HepG2 (cell line): ENCODE results near the gene RAB30. TPM values are rescaled to one million over a fixed set of nuclear protein-coding genes. Genes with fewer than 3 reads are reported as not detected.
"Not testable (repeated sequence)": the region's sequence is repeated elsewhere in the genome, so short reads cannot be mapped to it uniquely, and the experiment has no call there.

Experiments
- AHDC1 ChIP-seq: sonication (generic); formaldehyde crosslinking; IDR thresholded peaks from 2 replicates; pipeline ENCODE4 v1.5.1; 2020; ENCODE audit warnings: mild to moderate bottlenecking, missing genetic modification reagents, borderline replicate concordance
- BCL6 ChIP-seq: IDR thresholded peaks from 2 replicates; pipeline ENCODE4 v1.6.1; 2016; ENCODE audit warnings: missing genetic modification reagents, missing compliant biosample characterization
- CCDC6 ChIP-seq: sonication (generic); formaldehyde crosslinking; IDR thresholded peaks from 2 replicates; pipeline ENCODE4 v1.8.1; 2022; ENCODE audit warnings: mild to moderate bottlenecking, missing genetic modification reagents, moderate library complexity
- ELF3 ChIP-seq: IDR thresholded peaks from 2 replicates; pipeline ENCODE4 v1.6.1; 2016; ENCODE audit warnings: missing genetic modification reagents, missing compliant biosample characterization
- FOXA1 ChIP-seq, 2 experiments: fragments of 450-650 bp in 1 of 2; sonication (generic) in 1 of 2; formaldehyde crosslinking in 1 of 2; IDR thresholded peaks; 2 replicates each; pipeline versions ENCODE4 v1.4.0 to v1.6.1; 2016 to 2020; ENCODE audit warnings: missing genetic modification reagents in 1 of 2
- HES4 ChIP-seq: sonication (generic); formaldehyde crosslinking; IDR thresholded peaks from 2 replicates; pipeline ENCODE4 v1.9.0; 2021; ENCODE audit warnings: mild to moderate bottlenecking, missing genetic modification reagents, borderline replicate concordance
- KMT2B ChIP-seq: IDR thresholded peaks from 2 replicates; pipeline ENCODE4 v1.6.1; 2016; ENCODE audit warnings: missing genetic modification reagents, missing compliant biosample characterization
- MTA1 ChIP-seq: sonication (generic); formaldehyde crosslinking; IDR thresholded peaks from 2 replicates; pipeline ENCODE4 v1.4.0; 2020; ENCODE audit warnings: missing genetic modification reagents, mild to moderate bottlenecking, borderline replicate concordance
- RXRA ChIP-seq: sonication (generic); formaldehyde crosslinking; IDR thresholded peaks from 2 replicates; pipeline ENCODE4 v1.5.1; 2020; ENCODE audit warnings: missing genetic modification reagents
- polyA plus RNA-seq, 8 experiments: library from polyadenylated mRNA; depleted of rRNA in 3 of 8; stranded (reverse) in 7 of 8; unstranded in 1 of 8; fragments of >200 nt; fragmentation: Illumina TruSeq in 4 of 8; extraction: Trizol in 4 of 8; gene quantifications; 2 replicates each; pipeline versions ENCODE4 v1.2.1 to v1.2.3, GENCODE V29; 2011 to 2016; ENCODE audit warnings: low read depth in 4 of 8, missing spikeins in 1 of 8, mixed read lengths in 1 of 8; ENCODE audit not compliant: insufficient read depth in 1 of 8
- total RNA-seq, 5 experiments: library from RNA; depleted of rRNA; stranded (reverse); fragments of >200 nt; fragmentation: Illumina TruSeq; extraction: Trizol; gene quantifications; 2 replicates each; pipeline ENCODE4 v1.2.3, GENCODE V29; 2016; ENCODE audit warnings: low read depth in 1 of 5
- TF ChIP-seq, protein P1 (sequence below): sonication (generic); formaldehyde crosslinking; IDR thresholded peaks from 2 replicates; pipeline ENCODE4 v1.4.0; 2020; ENCODE audit warnings: low read depth, missing genetic modification reagents
- TF ChIP-seq, protein P2 (sequence below): sonication (generic); formaldehyde crosslinking; IDR thresholded peaks from 2 replicates; pipeline ENCODE4 v1.5.1; 2020; ENCODE audit warnings: mild to moderate bottlenecking, missing genetic modification reagents, moderate library complexity

RAB30 gene
- total and polyA plus RNA-seq, 2 of the 13 experiments (the other 11 are each of a cell fraction or from before 2014, with no cell fraction given): 3.7 to 5.0 TPM

- TF ChIP-seq AHDC1 (CRISPR knock-in tag) (peak; percentile 47), MTA1 (peak; percentile 39; the same call in 1 of the 2 replicates), FOXA1 (CRISPR knock-in tag; IDR thresholded peaks at IDR 0.05) (peak; percentile 86), ELF3 (peak; percentile 66), KMT2B (CRISPR knock-in tag) (0 out of 2 replicates have a peak, but pooled peaks have one; percentile 15), RXRA (peak; percentile 16; the same call in 1 of the 2 replicates), BCL6 (CRISPR knock-in tag) (peak; percentile 62; the same call in 1 of the 2 replicates), HES4 (CRISPR knock-in tag) (0 out of 2 replicates have a peak, but pooled peaks have one; percentile 20), CCDC6 (CRISPR knock-in tag) (0 out of 2 replicates have a peak, but pooled peaks have one; percentile 32)
- TF ChIP-seq FOXA1 (IDR thresholded peaks at IDR 0.05): not testable (repeated sequence)
- TF ChIP-seq, protein P1, sequence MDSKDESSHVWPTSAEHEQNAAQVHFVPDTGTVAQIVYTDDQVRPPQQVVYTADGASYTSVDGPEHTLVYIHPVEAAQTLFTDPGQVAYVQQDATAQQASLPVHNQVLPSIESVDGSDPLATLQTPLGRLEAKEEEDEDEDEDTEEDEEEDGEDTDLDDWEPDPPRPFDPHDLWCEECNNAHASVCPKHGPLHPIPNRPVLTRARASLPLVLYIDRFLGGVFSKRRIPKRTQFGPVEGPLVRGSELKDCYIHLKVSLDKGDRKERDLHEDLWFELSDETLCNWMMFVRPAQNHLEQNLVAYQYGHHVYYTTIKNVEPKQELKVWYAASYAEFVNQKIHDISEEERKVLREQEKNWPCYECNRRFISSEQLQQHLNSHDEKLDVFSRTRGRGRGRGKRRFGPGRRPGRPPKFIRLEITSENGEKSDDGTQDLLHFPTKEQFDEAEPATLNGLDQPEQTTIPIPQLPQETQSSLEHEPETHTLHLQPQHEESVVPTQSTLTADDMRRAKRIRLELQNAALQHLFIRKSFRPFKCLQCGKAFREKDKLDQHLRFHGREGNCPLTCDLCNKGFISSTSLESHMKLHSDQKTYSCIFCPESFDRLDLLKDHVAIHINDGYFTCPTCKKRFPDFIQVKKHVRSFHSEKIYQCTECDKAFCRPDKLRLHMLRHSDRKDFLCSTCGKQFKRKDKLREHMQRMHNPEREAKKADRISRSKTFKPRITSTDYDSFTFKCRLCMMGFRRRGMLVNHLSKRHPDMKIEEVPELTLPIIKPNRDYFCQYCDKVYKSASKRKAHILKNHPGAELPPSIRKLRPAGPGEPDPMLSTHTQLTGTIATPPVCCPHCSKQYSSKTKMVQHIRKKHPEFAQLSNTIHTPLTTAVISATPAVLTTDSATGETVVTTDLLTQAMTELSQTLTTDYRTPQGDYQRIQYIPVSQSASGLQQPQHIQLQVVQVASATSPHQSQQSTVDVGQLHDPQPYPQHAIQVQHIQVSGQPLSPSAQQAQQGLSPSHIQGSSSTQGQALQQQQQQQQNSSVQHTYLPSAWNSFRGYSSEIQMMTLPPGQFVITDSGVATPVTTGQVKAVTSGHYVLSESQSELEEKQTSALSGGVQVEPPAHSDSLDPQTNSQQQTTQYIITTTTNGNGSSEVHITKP (CRISPR knock-in tag): peak; percentile 94
- TF ChIP-seq, protein P2, sequence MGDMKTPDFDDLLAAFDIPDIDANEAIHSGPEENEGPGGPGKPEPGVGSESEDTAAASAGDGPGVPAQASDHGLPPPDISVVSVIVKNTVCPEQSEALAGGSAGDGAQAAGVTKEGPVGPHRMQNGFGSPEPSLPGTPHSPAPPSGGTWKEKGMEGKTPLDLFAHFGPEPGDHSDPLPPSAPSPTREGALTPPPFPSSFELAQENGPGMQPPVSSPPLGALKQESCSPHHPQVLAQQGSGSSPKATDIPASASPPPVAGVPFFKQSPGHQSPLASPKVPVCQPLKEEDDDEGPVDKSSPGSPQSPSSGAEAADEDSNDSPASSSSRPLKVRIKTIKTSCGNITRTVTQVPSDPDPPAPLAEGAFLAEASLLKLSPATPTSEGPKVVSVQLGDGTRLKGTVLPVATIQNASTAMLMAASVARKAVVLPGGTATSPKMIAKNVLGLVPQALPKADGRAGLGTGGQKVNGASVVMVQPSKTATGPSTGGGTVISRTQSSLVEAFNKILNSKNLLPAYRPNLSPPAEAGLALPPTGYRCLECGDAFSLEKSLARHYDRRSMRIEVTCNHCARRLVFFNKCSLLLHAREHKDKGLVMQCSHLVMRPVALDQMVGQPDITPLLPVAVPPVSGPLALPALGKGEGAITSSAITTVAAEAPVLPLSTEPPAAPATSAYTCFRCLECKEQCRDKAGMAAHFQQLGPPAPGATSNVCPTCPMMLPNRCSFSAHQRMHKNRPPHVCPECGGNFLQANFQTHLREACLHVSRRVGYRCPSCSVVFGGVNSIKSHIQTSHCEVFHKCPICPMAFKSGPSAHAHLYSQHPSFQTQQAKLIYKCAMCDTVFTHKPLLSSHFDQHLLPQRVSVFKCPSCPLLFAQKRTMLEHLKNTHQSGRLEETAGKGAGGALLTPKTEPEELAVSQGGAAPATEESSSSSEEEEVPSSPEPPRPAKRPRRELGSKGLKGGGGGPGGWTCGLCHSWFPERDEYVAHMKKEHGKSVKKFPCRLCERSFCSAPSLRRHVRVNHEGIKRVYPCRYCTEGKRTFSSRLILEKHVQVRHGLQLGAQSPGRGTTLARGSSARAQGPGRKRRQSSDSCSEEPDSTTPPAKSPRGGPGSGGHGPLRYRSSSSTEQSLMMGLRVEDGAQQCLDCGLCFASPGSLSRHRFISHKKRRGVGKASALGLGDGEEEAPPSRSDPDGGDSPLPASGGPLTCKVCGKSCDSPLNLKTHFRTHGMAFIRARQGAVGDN (CRISPR knock-in tag): peak; percentile 61
These were observed 115.8 kb downstream of the RAB30 start (continued) for GRCh38 chr11:82955736-82956453.
